ENCODE measurements around the gene PRR14L. TPM values are rescaled to one million over a fixed set of nuclear protein-coding genes. Genes with fewer than 3 reads are reported as not detected.

Gene PRR14L
- total RNA-seq, 3 donors from 2014 or later, result 61.7 to 64.6 (median 63.5) TPM

Other genes starting within 250 kb of the PRR14L start
- 10 to 100 TPM; 31.6 to 42.9 (median 38.0) TPM for gene PISD, start 87.9 kb downstream of the PRR14L start, total RNA-seq
- gene DEPDC5, start 3.9 kb upstream of the PRR14L start, total RNA-seq, result 10 to 100 TPM; 48.7 to 53.1 (median 49.5) TPM
- 100 to 1,000 TPM; 140 to 162 (median 149) TPM for gene YWHAH, start 194.4 kb upstream of the PRR14L start, total RNA-seq